ENCODE data around the gene GIMAP2. TPM values are rescaled to one million over a fixed set of nuclear protein-coding genes. Genes with fewer than 3 reads are reported as not detected.
"Not testable (repeated sequence)": the region's sequence is repeated elsewhere in the genome, so short reads cannot be mapped to it uniquely, and the experiment has no call there.

Gene GIMAP2
- total RNA-seq, 1 donor from 2014 or later = not detected

DNA sequence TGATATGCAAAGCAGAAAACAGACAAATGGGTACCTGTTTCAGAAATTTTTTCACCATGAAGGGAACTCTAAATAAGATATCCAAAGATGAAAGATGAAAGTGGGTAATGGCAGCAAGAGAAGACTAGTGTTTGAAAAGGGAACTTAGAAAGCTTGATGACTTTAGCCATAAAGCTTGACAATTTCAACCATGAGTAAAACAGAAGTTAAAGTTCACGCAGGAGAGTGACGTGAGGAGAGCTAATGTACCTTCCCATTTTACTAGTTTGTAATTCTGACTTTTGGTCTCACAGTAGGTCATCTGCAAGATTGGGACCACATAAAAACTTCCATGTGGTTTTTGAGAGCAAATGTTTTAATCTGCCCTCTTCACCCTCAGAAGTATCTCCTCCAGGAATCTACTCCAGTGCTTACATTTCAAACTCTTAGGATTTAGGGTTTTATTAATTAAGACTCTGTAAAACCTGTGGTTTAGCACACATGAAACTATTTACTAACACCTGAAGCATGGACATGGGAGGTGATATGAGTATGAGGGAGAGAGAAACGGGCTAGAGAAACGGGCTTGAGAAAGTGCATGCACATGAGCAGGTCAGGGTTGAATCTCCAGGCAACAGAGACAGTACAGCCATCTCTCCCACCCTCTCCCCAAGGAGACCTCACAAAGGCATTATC lies 24.4 kb upstream of the GIMAP2 start:
- TF ChIP-seq, protein P1, sequence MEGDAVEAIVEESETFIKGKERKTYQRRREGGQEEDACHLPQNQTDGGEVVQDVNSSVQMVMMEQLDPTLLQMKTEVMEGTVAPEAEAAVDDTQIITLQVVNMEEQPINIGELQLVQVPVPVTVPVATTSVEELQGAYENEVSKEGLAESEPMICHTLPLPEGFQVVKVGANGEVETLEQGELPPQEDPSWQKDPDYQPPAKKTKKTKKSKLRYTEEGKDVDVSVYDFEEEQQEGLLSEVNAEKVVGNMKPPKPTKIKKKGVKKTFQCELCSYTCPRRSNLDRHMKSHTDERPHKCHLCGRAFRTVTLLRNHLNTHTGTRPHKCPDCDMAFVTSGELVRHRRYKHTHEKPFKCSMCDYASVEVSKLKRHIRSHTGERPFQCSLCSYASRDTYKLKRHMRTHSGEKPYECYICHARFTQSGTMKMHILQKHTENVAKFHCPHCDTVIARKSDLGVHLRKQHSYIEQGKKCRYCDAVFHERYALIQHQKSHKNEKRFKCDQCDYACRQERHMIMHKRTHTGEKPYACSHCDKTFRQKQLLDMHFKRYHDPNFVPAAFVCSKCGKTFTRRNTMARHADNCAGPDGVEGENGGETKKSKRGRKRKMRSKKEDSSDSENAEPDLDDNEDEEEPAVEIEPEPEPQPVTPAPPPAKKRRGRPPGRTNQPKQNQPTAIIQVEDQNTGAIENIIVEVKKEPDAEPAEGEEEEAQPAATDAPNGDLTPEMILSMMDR (IDR thresholded peaks at IDR 0.05; ENCODE audit: partially characterized antibody, unreplicated experiment) = no peak
- H3K9me3 Mint-ChIP-seq (ENCODE audit: unreplicated experiment) = peaks cover 1% of the 10 kb centered on the region
- no peak overlapping the region for H3K4me3 Mint-ChIP-seq (ENCODE audit: unreplicated experiment)
- no peak for DNase-seq
- H3K27me3 Mint-ChIP-seq (ENCODE audit: unreplicated experiment) = peaks cover 3% of the 10 kb centered on the region
- no peaks in the 10 kb centered on the region for H3K4me1 Mint-ChIP-seq (ENCODE audit: low read depth, unreplicated experiment)
- H3K36me3 Mint-ChIP-seq (ENCODE audit: unreplicated experiment) = no peaks in the 10 kb centered on the region
- H3K27ac Mint-ChIP-seq (ENCODE audit: unreplicated experiment) = no peak overlapping the region

DNA sequence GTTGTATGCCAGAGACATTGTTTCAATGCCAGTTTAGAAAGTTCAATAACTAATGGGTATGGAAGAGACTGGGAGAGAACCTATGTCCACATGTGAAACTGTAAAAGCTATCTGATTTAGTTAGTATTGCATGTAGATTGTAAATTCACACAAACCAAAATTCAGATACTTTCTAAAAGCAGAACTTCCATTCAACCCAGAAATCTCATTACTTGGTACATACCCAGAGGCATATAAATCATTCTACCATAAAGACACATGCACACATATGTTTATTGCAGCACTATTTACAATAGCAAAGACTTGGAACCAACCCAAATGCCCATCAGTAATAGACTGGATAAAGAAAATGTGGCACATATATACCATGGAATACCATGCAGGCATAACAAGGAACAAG lies 22.7 kb upstream of the GIMAP2 start:
- not testable (repeated sequence) for H3K4me3 Mint-ChIP-seq (ENCODE audit: unreplicated experiment); DNase-seq; H3K4me1 Mint-ChIP-seq (ENCODE audit: low read depth, unreplicated experiment); H3K27me3 Mint-ChIP-seq (ENCODE audit: unreplicated experiment); H3K36me3 Mint-ChIP-seq (ENCODE audit: unreplicated experiment); H3K27ac Mint-ChIP-seq (ENCODE audit: unreplicated experiment); H3K9me3 Mint-ChIP-seq (ENCODE audit: unreplicated experiment)

DNA sequence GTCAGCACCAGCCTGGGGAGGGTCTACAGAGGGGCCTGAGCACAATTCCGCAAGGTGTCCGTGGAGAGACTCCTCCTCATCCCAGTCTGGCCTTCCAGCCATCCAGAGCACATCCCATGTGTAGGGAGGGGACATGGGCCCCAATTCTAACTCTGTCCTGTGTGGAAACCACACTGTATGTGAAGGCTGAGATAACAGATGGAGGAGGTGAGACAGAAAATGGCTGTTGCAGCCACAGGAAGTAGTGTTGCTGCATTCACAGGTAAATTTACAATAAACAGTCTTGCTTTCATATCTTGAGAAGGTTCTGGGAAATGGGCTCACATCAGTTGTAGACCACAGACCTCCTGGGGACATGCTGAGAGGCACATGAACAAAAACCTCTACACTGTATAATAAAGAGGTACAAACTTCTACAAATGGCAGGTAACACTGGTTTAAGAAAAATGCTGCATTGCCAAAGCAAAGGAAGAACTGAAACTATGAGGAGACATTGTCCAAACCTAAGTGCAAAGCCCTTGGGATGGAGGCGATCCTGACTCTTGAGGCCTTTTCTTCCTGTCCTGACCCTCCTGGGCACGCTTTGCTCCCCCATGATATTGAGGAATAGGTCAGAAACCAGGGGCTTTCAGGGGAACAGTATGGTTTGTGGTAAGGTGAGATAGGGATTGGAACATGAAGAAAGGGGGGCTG lies 21.6 kb upstream of the GIMAP2 start:
- no peak overlapping the region for H3K27ac Mint-ChIP-seq (ENCODE audit: unreplicated experiment)
- DNase-seq = no peak
- H3K4me1 Mint-ChIP-seq (ENCODE audit: low read depth, unreplicated experiment) = no peaks in the 10 kb centered on the region
- TF ChIP-seq, protein P1 (IDR thresholded peaks at IDR 0.05; ENCODE audit: partially characterized antibody, unreplicated experiment) = no peak
- H3K4me3 Mint-ChIP-seq (ENCODE audit: unreplicated experiment) = no peak overlapping the region
- peaks cover under 1% of the 10 kb centered on the region for H3K36me3 Mint-ChIP-seq (ENCODE audit: unreplicated experiment)
- H3K27me3 Mint-ChIP-seq (ENCODE audit: unreplicated experiment) = peaks cover 3% of the 10 kb centered on the region
- no peaks in the 10 kb centered on the region for H3K9me3 Mint-ChIP-seq (ENCODE audit: unreplicated experiment)

DNA sequence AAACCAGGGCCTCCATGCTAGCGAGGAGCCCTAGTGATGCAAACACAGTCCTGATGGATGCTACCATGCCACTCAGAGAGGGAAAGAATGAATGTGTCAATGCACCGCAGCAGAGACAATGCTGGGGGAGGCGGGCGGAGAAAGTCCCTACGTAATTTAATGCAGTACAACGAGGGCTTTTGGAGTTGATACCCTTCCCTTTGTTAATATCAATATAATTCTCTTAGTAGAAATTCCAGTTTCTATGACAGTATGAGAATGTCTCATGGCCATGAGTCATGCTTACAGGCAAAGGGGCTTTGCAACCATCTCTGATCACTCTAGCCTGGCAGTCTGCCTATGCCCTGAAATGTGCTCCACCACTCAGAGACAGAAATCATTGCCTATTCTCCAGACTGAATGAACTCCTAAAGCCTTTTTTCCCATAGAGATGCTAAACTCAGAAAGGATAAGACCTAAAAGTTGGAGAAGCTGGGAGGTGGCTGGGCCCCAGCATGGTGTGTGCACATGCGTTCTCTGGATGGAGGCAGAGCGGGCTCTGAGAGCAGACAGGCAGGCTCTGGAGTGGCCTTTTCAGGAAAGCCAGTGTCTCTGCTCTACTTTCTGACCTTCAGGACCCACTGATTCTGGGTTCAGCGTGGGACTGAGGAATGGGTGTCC lies 20.3 kb upstream of the GIMAP2 start:
- Mint-ChIP-seq H3K4me1 (ENCODE audit: low read depth, unreplicated experiment) (no peaks in the 10 kb centered on the region), H3K36me3 (ENCODE audit: unreplicated experiment) (peaks cover 5% of the 10 kb centered on the region), H3K27me3 (ENCODE audit: unreplicated experiment) (peaks cover 1% of the 10 kb centered on the region), H3K27ac (ENCODE audit: unreplicated experiment) (no peak overlapping the region), H3K4me3 (ENCODE audit: unreplicated experiment) (no peak overlapping the region), H3K9me3 (ENCODE audit: unreplicated experiment) (no peaks in the 10 kb centered on the region)
- DNase-seq = no peak
- TF ChIP-seq, protein P1 (IDR thresholded peaks at IDR 0.05; ENCODE audit: partially characterized antibody, unreplicated experiment) = no peak

DNA sequence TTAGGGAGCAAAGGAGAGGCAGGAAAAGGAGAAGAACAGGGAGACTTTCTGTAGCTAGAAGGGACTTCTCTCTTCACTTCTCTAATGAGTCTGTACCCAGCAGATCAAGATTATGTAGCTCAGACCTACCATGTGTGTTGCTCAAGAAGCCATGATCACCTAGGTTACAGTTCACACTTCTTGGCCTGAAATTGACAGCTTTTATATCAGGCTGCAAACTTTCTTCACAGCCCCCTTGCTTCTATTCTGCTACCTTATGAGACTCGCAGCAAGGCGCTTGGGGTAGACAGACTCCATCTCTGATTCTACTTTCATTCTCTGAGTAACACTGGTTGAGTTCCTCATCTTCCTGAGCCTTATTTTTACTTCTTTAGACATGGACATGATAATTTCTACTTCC lies 19.6 kb upstream of the GIMAP2 start:
- H3K27me3 Mint-ChIP-seq (ENCODE audit: unreplicated experiment) = peaks cover 1% of the 10 kb centered on the region
- H3K27ac Mint-ChIP-seq (ENCODE audit: unreplicated experiment) = no peak overlapping the region

More for the DNA sequence above, 19.6 kb upstream of the GIMAP2 start:
- Mint-ChIP-seq H3K9me3 (ENCODE audit: unreplicated experiment) (no peaks in the 10 kb centered on the region), H3K36me3 (ENCODE audit: unreplicated experiment) (peaks cover 5% of the 10 kb centered on the region), H3K4me1 (ENCODE audit: low read depth, unreplicated experiment) (no peaks in the 10 kb centered on the region), H3K4me3 (ENCODE audit: unreplicated experiment) (no peak overlapping the region)
- DNase-seq = no peak
- TF ChIP-seq, protein P1 (IDR thresholded peaks at IDR 0.05; ENCODE audit: partially characterized antibody, unreplicated experiment) = no peak

Measured in glutamatergic neuron (in vitro differentiated cells).